Spleen (tissue), 7 donors: ENCODE results near the gene TBC1D12.

Experiments used
- POLR2A ChIP-seq, 3 donors: fragments of 450-650 bp; IDR thresholded peaks; one replicate each; pipeline ENCODE4 v1.5.1; 2017; ENCODE audit warnings: antibody characterized with exemption in 3 of 3, mild to moderate bottlenecking in 1 of 3
- POLR2AphosphoS5 ChIP-seq, 3 donors: sonication (generic); formaldehyde crosslinking; IDR thresholded peaks; one replicate each; pipeline ENCODE4 v1.5.1; 2017; ENCODE audit warnings: antibody characterized with exemption in 3 of 3
- TF ChIP-seq, protein P1 (sequence below), 11 experiments: fragments of 200-600 bp in 7 of 11; fragments of 450-650 bp in 4 of 11; sonication (generic) in 4 of 11; IDR thresholded peaks in 8 of 11; conservative IDR thresholded peaks in 3 of 11; 1 replicate in 7 of 11; 2 replicates in 4 of 11; pipeline versions ENCODE4 v1.4.0 to v1.8.0; 2016 to 2021; ENCODE audit warnings: antibody characterized with exemption in 11 of 11, inconsistent platforms in 4 of 11, mild to moderate bottlenecking in 1 of 11
- donor health status: DM: no; HTN: no; CAD: no; lungs with moderate emphysema.
- donor health status: DM: no; HTN: no; CAD: no.
- donor health status: DM: no; HTN: no; CAD: no.

DNA sequence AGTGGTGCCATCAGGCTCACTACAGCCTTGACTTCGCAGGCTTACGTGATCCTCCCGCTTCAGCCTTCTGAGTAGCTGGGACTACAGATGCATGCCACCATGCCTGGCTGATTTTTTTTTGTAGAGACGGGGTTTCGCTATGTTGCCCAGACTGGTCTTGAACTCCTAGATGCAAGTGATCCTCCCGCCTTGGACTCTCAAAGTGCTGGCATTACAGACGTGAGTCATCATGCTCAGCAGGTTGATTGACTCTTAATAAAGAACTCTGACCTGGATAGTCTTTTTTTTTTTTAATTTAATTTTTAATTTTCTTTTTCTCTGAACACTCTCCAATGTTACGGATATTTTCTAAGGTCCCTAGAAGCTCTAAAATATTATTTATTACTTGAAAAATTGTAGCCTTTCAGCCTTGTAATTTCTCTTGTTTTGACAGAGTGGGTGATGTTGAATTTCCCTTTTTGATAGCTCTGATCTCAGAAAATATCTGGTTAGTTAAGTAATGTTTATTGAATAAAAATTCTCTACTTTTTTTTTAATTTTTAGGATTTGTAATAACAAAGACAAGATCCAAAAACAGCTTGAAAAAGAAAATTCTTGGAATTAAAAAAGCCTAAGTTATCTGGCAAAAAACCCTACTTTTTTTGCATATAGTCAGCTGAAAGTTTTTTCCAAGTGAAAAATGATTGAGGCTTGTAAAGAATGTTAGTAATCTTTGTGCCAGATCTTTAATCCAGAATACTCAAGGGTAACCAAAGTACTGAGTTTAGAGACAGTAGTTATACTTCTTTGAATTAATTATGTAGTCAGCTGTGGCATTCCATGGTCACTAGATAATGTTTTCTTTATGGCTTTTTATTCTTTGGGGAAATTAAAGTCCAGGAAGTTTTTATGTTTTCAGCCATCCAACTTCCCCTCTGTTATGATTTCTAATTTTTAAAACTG, 26.7 kb downstream of the TBC1D12 start:
- TF ChIP-seq, protein P1, sequence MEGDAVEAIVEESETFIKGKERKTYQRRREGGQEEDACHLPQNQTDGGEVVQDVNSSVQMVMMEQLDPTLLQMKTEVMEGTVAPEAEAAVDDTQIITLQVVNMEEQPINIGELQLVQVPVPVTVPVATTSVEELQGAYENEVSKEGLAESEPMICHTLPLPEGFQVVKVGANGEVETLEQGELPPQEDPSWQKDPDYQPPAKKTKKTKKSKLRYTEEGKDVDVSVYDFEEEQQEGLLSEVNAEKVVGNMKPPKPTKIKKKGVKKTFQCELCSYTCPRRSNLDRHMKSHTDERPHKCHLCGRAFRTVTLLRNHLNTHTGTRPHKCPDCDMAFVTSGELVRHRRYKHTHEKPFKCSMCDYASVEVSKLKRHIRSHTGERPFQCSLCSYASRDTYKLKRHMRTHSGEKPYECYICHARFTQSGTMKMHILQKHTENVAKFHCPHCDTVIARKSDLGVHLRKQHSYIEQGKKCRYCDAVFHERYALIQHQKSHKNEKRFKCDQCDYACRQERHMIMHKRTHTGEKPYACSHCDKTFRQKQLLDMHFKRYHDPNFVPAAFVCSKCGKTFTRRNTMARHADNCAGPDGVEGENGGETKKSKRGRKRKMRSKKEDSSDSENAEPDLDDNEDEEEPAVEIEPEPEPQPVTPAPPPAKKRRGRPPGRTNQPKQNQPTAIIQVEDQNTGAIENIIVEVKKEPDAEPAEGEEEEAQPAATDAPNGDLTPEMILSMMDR (IDR thresholded peaks at IDR 0.05 in 8 of 11, conservative IDR thresholded peaks at IDR 0.05 in 3 of 11): no peak
- no peak for TF ChIP-seq POLR2AphosphoS5 (IDR thresholded peaks at IDR 0.05)
- no peak for TF ChIP-seq POLR2A (IDR thresholded peaks at IDR 0.05)
